Hematopoietic multipotent progenitor cell treated with erythropoietin and hydrocortisone succinate and interleukin-3 and kit ligand, for 6 days (in vitro differentiated cells): ENCODE measurements around the gene TRABD2B.
A peak's percentile ranks its signal among the peaks of the same experiment; 100 is the strongest.
"Not testable (repeated sequence)": the region's sequence is repeated elsewhere in the genome, so short reads cannot be mapped to it uniquely, and the experiment has no call there.

ENCODE experiments used
- DNase-seq: peaks from one replicate; pipeline ENCODE4 v3.0.0-alpha.2; 2015

TRABD2B gene

DNA sequence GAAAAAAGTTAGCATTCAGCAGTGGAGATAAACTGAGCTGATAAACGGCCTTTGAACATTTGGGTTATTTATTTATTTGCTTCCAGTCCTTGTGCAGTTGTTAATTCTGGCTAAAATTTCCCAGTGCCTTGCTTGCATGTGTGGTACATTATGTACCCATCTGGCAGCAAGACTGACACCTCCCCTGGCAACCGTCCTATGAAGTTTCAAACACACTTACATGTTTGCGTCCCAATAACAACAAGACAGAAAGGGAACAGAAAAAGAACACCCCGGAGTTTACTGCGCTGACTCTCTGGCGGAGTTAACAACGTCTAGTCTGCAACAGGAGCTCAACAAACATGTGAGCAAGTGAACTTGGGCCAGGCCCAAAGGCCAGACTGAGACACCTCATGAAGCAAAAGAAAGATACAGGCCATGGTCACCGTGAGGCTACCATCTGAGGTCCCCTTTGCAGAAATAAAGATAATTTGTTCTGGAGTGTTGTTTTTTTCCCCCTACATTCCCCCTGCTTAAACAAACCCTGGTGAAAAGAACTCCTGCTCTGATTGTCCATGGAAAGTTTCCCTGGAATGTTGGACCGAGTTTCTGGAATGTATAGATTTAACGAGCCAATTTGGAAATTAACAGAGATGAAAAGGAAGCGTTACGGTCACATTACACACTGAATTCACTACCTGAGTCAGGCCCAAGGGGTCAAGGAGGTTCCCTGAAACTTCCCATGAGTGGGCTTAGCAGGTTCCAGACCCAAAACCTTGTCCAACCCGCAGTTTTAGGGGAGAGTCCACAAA lies 33.4 kb downstream of the TRABD2B start:
- DNase-seq = no peak

GRCh38 chr1:47962750-47963492 lies 34.3 kb downstream of the TRABD2B start:
- DNase-seq = no peak

- DNase-seq = not testable (repeated sequence)
Measured at GRCh38 chr1:47961835-47962234, 35.4 kb downstream of the TRABD2B start.

DNA sequence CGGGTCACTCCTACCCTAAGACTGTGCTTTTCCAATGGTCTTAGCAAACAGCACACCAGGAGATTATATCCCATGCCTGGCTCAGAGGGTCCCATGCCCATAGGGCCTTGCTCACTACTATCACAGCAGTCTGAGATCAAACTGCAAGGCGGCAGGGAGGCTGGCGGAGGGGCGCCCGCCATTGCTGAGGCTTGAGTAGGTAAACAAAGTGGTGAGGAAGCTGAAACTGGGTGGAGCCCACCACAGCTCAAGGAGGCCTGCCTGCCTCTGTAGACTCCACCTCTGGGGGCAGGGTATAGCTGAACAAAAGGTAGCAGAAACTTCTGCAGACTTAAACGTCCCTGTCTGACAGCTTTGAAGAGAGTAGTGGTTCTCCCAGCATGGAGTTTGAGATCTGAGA lies 40.7 kb downstream of the TRABD2B start:
- not testable (repeated sequence) for DNase-seq

- no peak for DNase-seq
Measured at GRCh38 chr1:47953661-47954060, 43.5 kb downstream of the TRABD2B start.

- peak; percentile 14 for DNase-seq
Measured at GRCh38 chr1:47951545-47952235, 45.5 kb downstream of the TRABD2B start.

DNA sequence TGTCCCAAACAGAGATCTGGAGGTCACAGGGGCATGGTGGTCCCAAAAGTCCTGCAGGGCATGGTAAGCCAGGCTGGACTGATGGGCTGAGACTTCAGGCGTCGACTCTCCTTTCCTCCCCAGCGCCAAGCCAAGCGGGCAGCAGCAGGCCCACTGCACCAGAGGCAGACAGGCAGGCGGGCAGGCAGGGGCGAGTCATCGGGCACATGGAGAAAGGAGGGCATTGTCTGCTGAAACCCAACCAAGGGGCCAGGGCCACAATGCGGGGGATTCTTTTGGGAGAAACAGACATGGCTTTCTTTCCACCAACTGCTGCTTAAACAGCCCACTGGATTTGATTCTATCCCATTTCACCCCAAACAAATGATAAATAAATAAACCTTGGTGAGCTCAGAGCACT lies 46.2 kb downstream of the TRABD2B start:
- no peak for DNase-seq

GRCh38 chr1:47950471-47950870 lies 46.7 kb downstream of the TRABD2B start:
- DNase-seq = no peak

DNA sequence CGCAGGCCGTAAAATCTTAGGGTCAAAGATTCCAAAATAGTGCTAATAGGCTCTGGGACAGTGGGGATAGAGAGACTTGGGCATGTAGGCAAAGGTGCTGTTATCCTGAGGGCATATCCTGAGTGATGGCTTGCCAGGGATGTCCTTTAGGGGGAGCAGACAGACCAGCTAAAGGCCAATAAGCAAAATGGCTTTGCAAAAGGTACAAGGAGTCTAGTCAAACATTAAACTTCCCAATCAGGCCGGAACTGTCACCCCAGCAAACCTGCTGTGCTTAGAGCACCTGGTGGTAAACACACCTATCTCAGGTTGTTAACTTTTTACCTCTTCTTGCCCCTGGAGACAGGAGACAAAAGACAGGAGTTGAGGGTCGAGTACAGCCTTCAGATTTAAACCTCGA lies 49.1 kb downstream of the TRABD2B start:
- peak; percentile 12 for DNase-seq

GRCh38 chr1:47947531-47947930 lies 49.7 kb downstream of the TRABD2B start:
- no peak for DNase-seq

- no peak for DNase-seq
Measured at GRCh38 chr1:47944561-47944960, 52.6 kb downstream of the TRABD2B start.

- DNase-seq = no peak
Measured at GRCh38 chr1:47942240-47942629, 55.0 kb downstream of the TRABD2B start.

- DNase-seq = no peak
Measured at GRCh38 chr1:47941609-47942239, 55.5 kb downstream of the TRABD2B start.

- no peak for DNase-seq
Measured at GRCh38 chr1:47940779-47941178, 56.4 kb downstream of the TRABD2B start.

GRCh38 chr1:47940326-47940725 lies 56.9 kb downstream of the TRABD2B start:
- DNase-seq = no peak

- no peak for DNase-seq
Measured at GRCh38 chr1:47938520-47938919, 58.7 kb downstream of the TRABD2B start.

DNA sequence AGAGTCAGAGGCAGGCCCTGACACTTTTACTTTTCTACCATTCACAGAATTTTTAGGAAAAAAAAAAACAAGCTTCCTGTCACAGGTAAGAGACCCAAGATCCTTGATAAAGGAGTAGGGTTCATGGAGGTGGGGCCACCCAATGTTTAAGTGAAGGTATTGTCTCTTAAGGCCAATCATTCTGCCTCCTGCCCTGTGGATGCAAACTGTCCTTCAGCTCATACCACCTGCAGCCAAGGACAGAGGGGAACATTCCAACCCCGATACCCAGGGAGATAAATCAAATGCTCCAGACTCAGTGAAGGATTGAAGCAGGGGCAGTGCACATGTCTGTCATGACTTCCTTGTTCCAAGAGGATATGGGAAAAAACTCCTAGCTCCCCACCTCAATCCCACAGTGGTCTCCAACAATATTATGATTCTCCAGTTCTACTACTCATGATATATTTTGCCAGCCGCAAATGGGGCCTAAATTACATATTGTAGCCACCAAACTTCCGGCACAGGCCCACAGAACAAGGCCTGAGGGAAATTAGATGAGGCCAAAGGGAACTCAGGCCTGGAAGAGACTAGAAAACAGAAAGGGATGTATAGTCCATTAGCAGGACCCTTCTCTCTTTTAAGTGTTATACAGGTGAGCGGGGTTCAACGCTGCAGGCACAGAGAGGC lies 59.5 kb downstream of the TRABD2B start:
- DNase-seq = no peak

- DNase-seq = no peak
Measured at GRCh38 chr1:47936916-47937551, 60.2 kb downstream of the TRABD2B start.

- DNase-seq = no peak
Measured at GRCh38 chr1:47935856-47936255, 61.3 kb downstream of the TRABD2B start.

DNA sequence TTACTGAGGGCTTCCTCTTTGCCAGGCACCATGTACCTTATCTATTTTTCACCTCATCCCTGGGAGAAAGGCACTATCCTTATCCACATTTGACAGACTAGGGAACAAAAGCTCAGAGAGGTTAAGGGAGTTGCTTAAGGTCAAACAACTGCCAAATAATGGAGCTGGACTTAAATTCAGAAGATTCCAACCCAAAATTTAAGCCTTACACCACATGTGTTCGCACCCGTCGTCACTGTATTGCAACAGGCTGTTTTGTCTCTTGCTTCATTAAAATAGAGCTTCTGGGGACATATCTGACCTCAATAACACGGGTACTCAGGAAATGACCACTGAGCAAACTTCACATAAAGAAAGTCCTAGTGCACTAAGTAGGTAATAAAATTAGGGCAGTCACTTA lies 62.0 kb downstream of the TRABD2B start:
- DNase-seq = no peak

GRCh38 chr1:47934243-47934805 lies 62.9 kb downstream of the TRABD2B start:
- DNase-seq = no peak

- no peak for DNase-seq
Measured at GRCh38 chr1:47932743-47933142, 64.4 kb downstream of the TRABD2B start.
